Measurements from ENCODE around the gene TDP1. TPM values are rescaled to one million over a fixed set of nuclear protein-coding genes. Genes with fewer than 3 reads are reported as not detected.

Gene TDP1
- total and polyA plus RNA-seq, 2 of the 4 experiments (the other 2 are of a cell fraction) = 23.3 to 53.1 TPM

- H4K91ac ChIP-seq (ENCODE audit: insufficient read depth, low read depth, low read length) = no peak overlapping the region
- H2AFZ ChIP-seq (replicated peaks; ENCODE audit: low read length, poor library complexity) = no peak overlapping the region
- H3K9me3 ChIP-seq (ENCODE audit: control insufficient read depth, insufficient read depth, low read length) = no peaks in the 10 kb centered on the region
- H3K36me3 ChIP-seq (ENCODE audit: control insufficient read depth, insufficient read depth, low read length) = peaks cover 29% of the 10 kb centered on the region
- H3K4me1 ChIP-seq (ENCODE audit: control insufficient read depth, insufficient read depth, low read length) = no peaks in the 10 kb centered on the region
- H3K23ac ChIP-seq (ENCODE audit: low read depth, low read length) = no peak overlapping the region
- CTCF ChIA-PET = no interaction called here
- no peak overlapping the region for H3K4ac ChIP-seq (ENCODE audit: low read depth, low read length)
- no peaks in the 10 kb centered on the region for H4K20me1 ChIP-seq (ENCODE audit: insufficient read depth, low read length)
- TF ChIP-seq RFX5 (IDR thresholded peaks at IDR 0.05; ENCODE audit: low read depth, low read length) (no peak), CHD1 (IDR thresholded peaks at IDR 0.05; ENCODE audit: low read depth, low read length) (no peak), MXI1 (IDR thresholded peaks at IDR 0.05; ENCODE audit: borderline replicate concordance, low read depth, low read length) (no peak), RCOR1 (IDR thresholded peaks at IDR 0.05; ENCODE audit: insufficient replicate concordance, low read length) (no peak), ELK1 (IDR thresholded peaks at IDR 0.05; ENCODE audit: borderline replicate concordance, low read depth, low read length) (no peak), RAD21 (IDR thresholded peaks at IDR 0.05; ENCODE audit: low read length) (no peak), CTCF (conservative IDR thresholded peaks at IDR 0.05; ENCODE audit: low read depth, low read length) (no peak), NFE2L2 (IDR thresholded peaks at IDR 0.05; ENCODE audit: low read depth, low read length) (no peak), CEBPB (IDR thresholded peaks at IDR 0.05; ENCODE audit: low read depth, low read length) (no peak), USF2 (IDR thresholded peaks at IDR 0.05; ENCODE audit: low read depth, low read length) (no peak), POLR2A (IDR thresholded peaks at IDR 0.05; ENCODE audit: low read depth, low read length) (no peak)
- dilution Hi-C loops (cut with HindIII; ENCODE audit: low sequenced_read_pairs, unreplicated experiment) (no loop called here), intact Hi-C loops (cut with micrococcal nuclease) (no loop called here), in situ Hi-C loops (cut with MboI; ENCODE audit: low sequenced_read_pairs) (no loop called here)
- H4K5ac ChIP-seq (ENCODE audit: low read depth, low read length) = no peak overlapping the region
- H2BK120ac ChIP-seq (ENCODE audit: low read depth, low read length) = no peak overlapping the region
- H3K56ac ChIP-seq (ENCODE audit: extremely low read depth, insufficient read depth, low read length) = no peak overlapping the region
- POLR2A ChIA-PET (ENCODE audit: unreplicated experiment) = no interaction called here
- H3K9me1 ChIP-seq (ENCODE audit: insufficient read depth, low read length) = peaks cover 3% of the 10 kb centered on the region; the same call in 1 of the 2 replicates
- no peaks in the 10 kb centered on the region for H3K27me3 ChIP-seq (ENCODE audit: control insufficient read depth, insufficient read depth, low read length)
- H3K14ac ChIP-seq (replicated peaks; ENCODE audit: low read depth, low read length) = no peak overlapping the region
- H3K79me1 ChIP-seq (ENCODE audit: low read depth in 1 of 2, low read length in 2 of 2) = peaks cover 0 to 3% of the 10 kb centered on the region in 2 experiments; a peak in 1 of 4 replicates
- H2BK20ac ChIP-seq (ENCODE audit: low read depth, low read length) = no peak overlapping the region
- no peak overlapping the region for H2BK15ac ChIP-seq (ENCODE audit: low read depth, low read length)
- no peak overlapping the region for H2AK9ac ChIP-seq (replicated peaks; ENCODE audit: low read depth, low read length, poor library complexity)
- no TSS peak for BruUV-seq (replicated peaks)
- no peak overlapping the region for H3K4me2 ChIP-seq (ENCODE audit: low read depth, low read length)
- no peak overlapping the region for H3K27ac ChIP-seq (ENCODE audit: insufficient read depth, low read length)
- no peak overlapping the region for H3K18ac ChIP-seq (ENCODE audit: low read depth, low read length)
- DNase-seq (no peak), ATAC-seq (ENCODE audit: low read depth) (no peak)
- WGBS, 2 experiments (ENCODE audit: extremely low coverage in 2 of 2, insufficient read length in 1 of 2) = 100% methylated on average over 1 of the region's 3 CpGs; no CpG with 5 or more reads in 1 of the 2 experiments
- H4K8ac ChIP-seq (ENCODE audit: low read depth in 2 of 2, low read length in 2 of 2) = no peak overlapping the region
- H3K4me3 ChIP-seq (ENCODE audit: insufficient read depth, low read depth, low read length) = no peak overlapping the region
- no peak overlapping the region for H2BK5ac ChIP-seq (ENCODE audit: low read depth, low read length, poor library complexity, severe bottlenecking)
- H2AK5ac ChIP-seq (ENCODE audit: low read depth, low read length) = no peak overlapping the region
- H3K9ac ChIP-seq (ENCODE audit: low read depth, low read length) = no peak overlapping the region
Observed at GRCh38 chr14:90024910-90025309, 69.2 kb downstream of the TDP1 start.
